Fibroblast of the aortic adventitia (primary cell): ENCODE measurements around the gene TLCD5. TPM values are rescaled to one million over a fixed set of nuclear protein-coding genes. Genes with fewer than 3 reads are reported as not detected.
A peak's percentile ranks its signal among the peaks of the same experiment; 100 is the strongest.

ENCODE experiments used
- DNase-seq: peaks from one replicate; pipeline ENCODE4 v3.0.0-alpha.2; 2010; ENCODE audit warnings: low read depth
- H3K4me3 ChIP-seq: 2 replicates; pipeline ENCODE4 v1.5.1; 2011; ENCODE audit warnings: low read depth, mild to moderate bottlenecking, control low read depth, low read length, moderate library complexity
- CTCF ChIP-seq: IDR thresholded peaks from 2 replicates; pipeline ENCODE4 v1.5.1; 2011; ENCODE audit warnings: mild to moderate bottlenecking, low read length, control low read depth, inconsistent platforms; ENCODE audit not compliant: insufficient read depth
- total RNA-seq: library from RNA; depleted of rRNA; stranded (reverse); fragments of >200 nt; gene quantifications from 2 replicates; pipeline ENCODE4 v1.2.3, GENCODE V29; 2012; ENCODE audit warnings: low replicate concordance

TLCD5 gene
- total RNA-seq, 1 donor = 6.4 TPM

GRCh38 chr11:120296554-120296953, 28.5 kb upstream of the TLCD5 start:
- no peak overlapping the region for H3K4me3 ChIP-seq
- TF ChIP-seq CTCF = no peak

GRCh38 chr11:120298461-120298860, 26.6 kb upstream of the TLCD5 start:
- no peak for TF ChIP-seq CTCF
- DNase-seq = no peak
- H3K4me3 ChIP-seq = no peak overlapping the region

More at GRCh38 chr11:120296554-120296953, 28.5 kb upstream of the TLCD5 start:
- no peak for DNase-seq

GRCh38 chr11:120302001-120302805, 22.9 kb upstream of the TLCD5 start:
- H3K4me3 ChIP-seq = no peak overlapping the region
- TF ChIP-seq CTCF = no peak
- no peak for DNase-seq

GRCh38 chr11:120303004-120303637, 22.0 kb upstream of the TLCD5 start:
- peak; percentile 88 for DNase-seq
- peak; percentile 99 for TF ChIP-seq CTCF
- H3K4me3 ChIP-seq = no peak overlapping the region

GRCh38 chr11:120304526-120304925, 20.6 kb upstream of the TLCD5 start:
- peak; percentile 27 for DNase-seq
- no peak for TF ChIP-seq CTCF
- no peak overlapping the region for H3K4me3 ChIP-seq

GRCh38 chr11:120305286-120305685, 19.8 kb upstream of the TLCD5 start:
- no peak for DNase-seq
- TF ChIP-seq CTCF = no peak
- H3K4me3 ChIP-seq = no peak overlapping the region
